ENCODE data around the gene BGN.

The BGN gene

GRCh38 chrX:153530411-153531129 is 35.8 kb downstream of the BGN start:
- DNase-seq: no peak

DNA sequence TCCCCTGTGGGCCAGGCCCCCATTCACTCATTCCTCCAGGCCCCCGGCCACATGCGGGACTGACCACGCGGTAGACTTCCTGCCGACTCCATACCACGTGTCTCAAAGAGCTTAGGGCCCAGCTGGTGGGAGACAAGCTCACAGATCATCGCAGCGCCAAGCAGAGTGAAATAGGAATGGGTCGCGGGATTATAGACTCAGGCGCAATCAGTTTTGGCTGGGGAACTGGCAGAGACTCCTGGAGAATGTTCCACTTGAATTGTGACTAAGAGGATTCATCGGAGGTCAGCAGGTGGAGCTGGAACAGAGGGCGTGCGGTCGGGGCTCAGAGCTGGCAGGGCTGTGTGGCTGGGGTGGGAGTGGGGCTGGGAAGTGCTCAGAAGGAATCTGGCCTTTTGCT is 38.3 kb downstream of the BGN start:
- no peak for DNase-seq

- no peak for DNase-seq
Measured at GRCh38 chrX:153537080-153537479, 42.3 kb downstream of the BGN start.

DNA sequence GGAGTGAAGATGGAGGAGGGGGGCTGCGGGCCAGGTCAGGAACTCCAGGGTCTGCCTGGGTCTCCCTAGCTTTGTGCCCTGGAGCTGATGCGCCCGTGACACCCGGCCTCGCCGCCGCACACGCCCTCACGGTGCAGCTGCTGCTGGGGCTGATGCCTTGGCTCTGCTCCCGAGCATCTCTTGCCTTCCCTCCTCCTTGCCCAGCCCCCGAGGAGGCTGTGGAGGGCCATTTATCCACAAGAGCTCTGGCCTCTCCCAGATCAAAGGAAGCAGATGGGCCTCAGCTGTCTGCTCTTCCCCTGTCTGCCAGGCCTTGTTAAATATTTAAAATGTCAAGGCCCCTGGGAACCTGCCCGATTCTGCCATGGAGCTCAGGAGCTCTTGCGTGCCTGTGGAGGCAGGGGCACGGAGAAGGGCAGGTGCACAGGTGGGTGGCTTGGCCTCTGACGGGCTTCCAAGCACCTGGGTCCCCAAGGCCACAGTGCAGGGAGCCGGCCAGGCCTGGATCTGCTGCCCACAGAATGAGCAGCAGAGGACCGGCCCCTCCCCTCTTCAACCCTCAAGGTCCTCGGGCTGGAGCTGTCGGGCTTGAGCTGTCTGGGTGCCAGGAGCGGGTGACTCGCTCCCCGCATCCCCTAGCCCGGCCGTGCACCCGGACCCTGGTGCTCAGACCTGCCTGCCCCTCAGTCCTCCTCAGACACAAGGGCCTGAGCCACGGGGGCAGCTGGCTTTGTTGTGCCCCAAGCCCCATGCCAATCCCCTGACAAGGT is 42.9 kb downstream of the BGN start:
- DNase-seq: no peak

DNA sequence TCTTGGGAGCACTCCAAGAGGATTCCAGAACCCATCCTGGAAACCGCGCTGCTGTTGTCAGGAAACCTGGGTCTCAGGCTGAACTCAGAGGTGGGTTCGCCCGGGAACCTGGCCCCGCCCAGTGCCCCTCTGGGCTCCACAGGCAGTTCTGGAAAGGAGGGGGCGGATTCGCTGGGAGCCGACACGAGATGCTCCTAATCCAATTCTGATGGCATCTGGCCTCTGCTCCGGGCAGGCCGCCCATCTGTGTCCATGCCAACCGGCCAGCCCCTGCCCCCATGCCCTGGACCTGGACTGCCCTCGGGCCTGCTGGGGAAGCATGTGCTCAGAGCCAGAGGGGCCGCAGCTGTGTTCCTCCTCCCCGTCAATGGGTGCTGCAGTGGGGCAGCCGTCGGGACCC is 43.6 kb downstream of the BGN start:
- no peak for DNase-seq

DNA sequence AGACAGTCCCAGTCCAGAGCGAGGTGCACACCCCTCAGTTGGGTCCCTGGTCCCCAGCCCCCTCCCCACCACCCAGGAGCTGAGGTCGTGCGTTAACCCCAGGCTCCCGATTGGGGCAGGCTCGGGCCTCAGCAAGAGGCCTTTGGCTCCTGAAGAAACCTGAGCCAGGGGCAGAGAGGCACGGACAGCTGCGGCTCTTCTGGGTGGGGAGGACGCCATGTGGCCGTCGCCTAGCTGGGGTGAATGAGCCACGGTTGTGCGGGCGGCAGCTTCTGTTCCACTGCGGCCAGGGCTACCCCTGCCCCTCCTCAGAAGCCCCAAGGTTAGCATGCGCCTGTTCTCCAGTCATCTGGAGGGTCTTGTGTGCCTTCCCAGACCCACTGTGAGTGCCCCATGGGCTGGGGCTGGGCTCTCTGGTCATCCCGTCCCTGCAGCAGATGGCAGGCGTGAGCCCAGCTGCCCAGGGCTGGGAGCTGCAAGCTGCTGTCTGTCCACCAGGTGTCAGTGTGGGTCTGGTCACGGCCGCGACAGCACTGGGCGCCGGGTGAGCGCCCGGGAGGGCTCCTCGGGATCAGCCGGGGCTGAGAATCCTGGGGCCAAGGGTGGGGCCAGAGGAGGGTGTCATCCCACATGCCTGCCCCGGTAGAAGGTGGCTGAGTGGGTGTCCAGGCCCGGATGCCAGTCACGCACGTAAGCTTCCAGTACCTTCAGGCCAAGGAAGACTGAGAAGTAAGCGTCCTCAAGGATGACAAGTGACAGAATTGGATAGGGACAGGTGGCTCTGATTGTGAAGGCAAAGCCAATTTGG is 44.6 kb downstream of the BGN start:
- DNase-seq: peak; percentile 48 to 65

GRCh38 chrX:153539979-153540358 is 45.2 kb downstream of the BGN start:
- DNase-seq: no peak

DNA sequence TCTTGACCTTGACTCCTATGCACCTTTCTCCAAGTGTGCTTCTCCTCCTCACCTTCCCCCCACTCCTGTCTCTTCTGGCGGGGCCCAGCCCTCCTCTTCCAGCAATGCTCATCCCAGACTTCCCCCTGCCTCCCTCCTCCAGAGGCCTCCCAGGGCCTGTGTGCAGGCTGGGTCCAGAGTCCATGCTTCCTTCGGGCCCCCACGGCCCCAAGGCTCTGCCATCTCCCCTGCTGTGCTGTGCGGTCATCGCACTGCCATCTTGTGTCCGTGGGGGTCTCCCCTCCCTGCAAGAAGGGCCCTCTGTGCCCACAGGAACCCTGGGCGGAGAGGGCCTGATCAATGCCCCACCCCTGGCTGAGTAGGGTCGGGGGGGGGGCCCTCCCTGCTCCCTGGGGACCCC is 49.9 kb downstream of the BGN start:
- DNase-seq: no peak

DNA sequence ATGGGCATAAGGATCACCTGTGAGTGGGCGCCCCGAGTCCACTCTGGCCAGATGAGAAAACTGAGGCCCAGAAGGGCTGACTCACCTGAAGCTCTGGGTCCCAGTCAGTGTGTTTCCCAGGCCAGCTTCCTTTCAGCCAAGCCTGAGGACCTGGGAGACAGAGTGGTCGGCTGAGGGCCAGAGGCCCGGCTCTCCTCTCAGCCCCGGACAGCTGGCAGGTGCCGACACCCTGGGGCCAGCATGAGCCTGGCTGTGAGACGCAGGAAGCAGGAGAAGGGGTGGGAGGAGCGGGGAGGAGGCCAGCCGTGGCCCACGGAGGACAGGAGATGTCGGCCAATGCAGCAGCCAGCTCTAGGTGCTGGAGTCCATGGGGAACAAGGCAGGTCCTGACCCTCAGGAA is 51.6 kb downstream of the BGN start:
- no peak for DNase-seq

DNA sequence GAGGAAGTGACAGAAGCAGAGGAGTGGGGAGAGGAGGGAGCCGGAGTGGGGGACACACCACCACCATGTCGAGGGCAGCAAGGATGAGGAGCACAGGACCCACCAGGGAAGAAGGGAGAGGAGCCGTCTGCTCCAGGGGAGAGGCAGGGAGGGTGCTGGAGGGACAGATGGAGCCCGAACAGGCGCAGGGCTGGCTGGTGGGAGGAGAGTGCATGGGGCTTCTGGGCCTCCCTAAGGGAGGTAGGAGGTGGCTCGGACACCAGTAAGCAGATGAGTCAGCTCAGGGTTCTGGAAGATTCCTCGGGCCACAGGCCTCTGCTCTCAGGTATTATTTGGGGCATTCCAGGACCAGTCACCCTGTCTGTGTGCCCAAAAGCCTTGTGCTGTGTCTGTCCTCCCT is 52.4 kb downstream of the BGN start:
- DNase-seq: no peak

GRCh38 chrX:153549231-153549630 is 54.5 kb downstream of the BGN start:
- DNase-seq: no peak

DNA sequence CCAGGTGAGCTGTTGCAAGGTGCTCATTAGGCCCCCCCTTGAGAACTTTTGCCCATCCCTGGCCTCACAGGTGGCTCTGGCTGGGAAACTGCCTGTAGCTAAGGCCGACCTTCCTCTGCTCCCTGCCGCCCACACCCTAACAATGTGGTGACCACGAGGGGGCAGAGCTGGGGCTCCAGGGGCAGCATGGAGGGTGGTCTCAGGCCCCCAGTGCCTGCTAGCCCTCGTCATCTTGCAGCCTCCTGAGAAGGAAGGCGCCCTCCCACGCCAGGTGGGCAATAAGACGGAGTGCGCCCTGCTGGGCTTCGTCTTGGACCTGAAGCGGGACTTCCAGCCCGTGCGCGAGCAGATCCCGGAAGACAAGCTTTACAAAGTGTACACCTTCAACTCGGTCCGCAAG is 55.0 kb downstream of the BGN start:
- DNase-seq: no peak

GRCh38 chrX:153551135-153551534 is 56.4 kb downstream of the BGN start:
- DNase-seq: no peak

- peak; percentile 63 to 73 for DNase-seq
Measured at GRCh38 chrX:153554519-153555167, 59.9 kb downstream of the BGN start.

GRCh38 chrX:153556767-153557166 is 62.0 kb downstream of the BGN start:
- DNase-seq: no peak

DNA sequence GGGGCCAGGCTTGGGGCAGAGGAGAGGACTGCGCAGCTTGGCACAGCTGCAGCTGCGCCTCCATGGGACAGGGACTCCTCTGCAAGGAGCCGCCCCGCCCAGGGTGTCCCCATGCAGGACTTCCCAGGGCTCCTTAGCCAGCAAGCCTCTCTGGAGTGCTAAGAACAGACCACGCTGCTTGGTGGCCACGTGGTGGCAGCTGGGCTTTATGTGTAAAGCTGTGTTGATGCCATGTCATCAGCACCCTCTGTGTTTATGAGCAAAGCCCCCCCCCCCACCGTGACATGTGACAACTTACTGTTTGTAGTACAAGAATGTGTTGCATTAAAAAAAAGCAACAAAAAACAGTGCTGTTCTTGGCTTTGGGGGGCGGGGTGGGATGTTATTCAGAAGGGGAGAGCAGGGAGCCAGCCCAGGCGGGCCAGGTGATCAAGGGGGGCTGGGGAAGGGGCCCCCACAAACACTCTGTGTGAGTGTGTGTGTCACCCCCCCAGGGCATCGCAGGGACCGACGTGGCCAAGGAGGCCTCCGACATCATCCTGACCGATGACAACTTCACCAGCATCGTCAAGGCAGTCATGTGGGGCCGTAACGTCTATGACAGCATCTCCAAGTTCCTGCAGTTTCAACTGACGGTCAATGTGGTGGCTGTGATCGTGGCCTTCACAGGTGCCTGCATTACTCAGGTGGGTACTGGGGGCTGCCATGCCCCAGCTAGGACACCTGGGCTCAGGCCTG is 63.0 kb downstream of the BGN start:
- DNase-seq: peak in 1 of 2 donors; percentile 8

Measured in inflammatory macrophage (primary cell).